ENCODE data around the gene CMIP.

The CMIP gene

GRCh38 chr16:81702506-81702905 is 257.9 kb downstream of the CMIP start:
- H3K4me1 Mint-ChIP-seq = peaks cover 4% of the 10 kb centered on the region
- no peaks in the 10 kb centered on the region for H3K27me3 Mint-ChIP-seq
- H3K36me3 Mint-ChIP-seq = peaks cover 62% of the 10 kb centered on the region
- H3K9me3 Mint-ChIP-seq = no peaks in the 10 kb centered on the region
- no peak overlapping the region for H3K27ac Mint-ChIP-seq
- no peak overlapping the region for H3K4me3 Mint-ChIP-seq
- no peak for ATAC-seq

DNA sequence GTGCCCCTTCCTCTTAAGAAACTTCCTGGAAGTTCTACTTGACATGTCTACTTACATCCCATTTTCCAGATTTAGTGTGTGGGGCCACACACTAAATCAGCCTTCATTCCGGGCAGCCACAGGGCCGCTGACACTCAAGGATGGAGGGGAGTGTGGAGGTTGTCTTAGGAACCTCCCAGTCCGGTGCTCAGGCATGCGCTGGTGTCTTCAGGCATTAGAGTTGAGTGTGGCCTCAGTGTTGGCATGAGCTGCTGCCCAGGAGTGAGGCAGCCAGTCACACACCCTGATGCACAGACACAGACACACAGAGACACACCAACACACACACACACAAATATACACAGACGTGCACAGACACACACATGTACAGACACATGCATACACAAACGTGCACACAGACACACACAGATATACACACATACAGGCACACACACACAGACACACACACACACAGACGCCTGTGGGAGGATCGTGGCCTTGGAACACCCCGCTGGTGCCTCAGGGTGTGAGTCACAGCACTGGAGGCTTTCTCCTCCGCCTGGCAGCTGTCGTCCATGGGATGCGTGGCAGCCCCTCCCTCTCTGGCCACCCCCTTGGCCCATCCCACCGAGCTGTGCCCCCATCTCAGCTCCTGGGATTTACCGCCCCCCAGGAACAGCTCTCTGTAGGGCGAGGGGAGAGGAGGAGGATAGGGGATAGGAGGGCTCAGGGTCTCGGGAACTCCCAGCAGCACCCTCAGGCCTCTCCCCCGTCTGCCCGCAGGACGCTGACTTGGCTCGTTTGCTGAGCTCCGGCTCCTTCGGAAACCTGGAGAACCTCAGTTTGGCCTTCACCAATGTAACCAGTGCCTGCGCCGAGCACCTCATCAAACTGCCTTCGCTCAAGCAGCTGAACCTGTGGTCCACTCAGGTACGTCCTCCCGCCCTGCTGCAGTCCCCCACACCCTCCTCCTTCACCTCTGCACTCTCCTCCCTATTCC is 258.9 kb downstream of the CMIP start:
- no peak overlapping the region for H3K27ac Mint-ChIP-seq
- H3K27me3 Mint-ChIP-seq = no peaks in the 10 kb centered on the region
- peaks cover 4% of the 10 kb centered on the region for H3K4me1 Mint-ChIP-seq
- no peak overlapping the region for H3K4me3 Mint-ChIP-seq
- no peaks in the 10 kb centered on the region for H3K9me3 Mint-ChIP-seq
- peaks cover 70% of the 10 kb centered on the region for H3K36me3 Mint-ChIP-seq
- ATAC-seq = no peak

DNA sequence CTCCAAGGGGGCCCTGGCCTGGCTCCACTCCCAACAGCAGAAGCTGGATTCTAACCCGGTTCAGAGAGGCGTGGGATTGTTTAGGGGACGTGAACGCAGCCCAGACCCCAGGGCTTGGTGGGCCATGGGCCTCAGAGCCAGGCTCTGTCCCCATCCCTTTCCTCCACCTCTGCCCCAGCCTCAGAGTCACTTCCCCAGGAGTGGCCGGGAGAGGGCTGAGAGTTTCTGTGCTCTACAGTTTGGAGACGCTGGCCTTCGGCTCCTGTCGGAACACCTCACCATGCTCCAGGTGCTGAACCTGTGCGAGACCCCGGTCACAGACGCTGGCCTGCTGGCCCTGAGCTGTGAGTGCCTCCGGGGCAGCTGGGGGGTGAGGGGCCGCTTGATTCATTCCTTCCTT is 260.7 kb downstream of the CMIP start:
- Mint-ChIP-seq H3K36me3 (peaks cover 70% of the 10 kb centered on the region), H3K4me3 (no peak overlapping the region), H3K27ac (no peak overlapping the region), H3K9me3 (no peaks in the 10 kb centered on the region), H3K27me3 (no peaks in the 10 kb centered on the region), H3K4me1 (peaks cover 4% of the 10 kb centered on the region)
- ATAC-seq = no peak

DNA sequence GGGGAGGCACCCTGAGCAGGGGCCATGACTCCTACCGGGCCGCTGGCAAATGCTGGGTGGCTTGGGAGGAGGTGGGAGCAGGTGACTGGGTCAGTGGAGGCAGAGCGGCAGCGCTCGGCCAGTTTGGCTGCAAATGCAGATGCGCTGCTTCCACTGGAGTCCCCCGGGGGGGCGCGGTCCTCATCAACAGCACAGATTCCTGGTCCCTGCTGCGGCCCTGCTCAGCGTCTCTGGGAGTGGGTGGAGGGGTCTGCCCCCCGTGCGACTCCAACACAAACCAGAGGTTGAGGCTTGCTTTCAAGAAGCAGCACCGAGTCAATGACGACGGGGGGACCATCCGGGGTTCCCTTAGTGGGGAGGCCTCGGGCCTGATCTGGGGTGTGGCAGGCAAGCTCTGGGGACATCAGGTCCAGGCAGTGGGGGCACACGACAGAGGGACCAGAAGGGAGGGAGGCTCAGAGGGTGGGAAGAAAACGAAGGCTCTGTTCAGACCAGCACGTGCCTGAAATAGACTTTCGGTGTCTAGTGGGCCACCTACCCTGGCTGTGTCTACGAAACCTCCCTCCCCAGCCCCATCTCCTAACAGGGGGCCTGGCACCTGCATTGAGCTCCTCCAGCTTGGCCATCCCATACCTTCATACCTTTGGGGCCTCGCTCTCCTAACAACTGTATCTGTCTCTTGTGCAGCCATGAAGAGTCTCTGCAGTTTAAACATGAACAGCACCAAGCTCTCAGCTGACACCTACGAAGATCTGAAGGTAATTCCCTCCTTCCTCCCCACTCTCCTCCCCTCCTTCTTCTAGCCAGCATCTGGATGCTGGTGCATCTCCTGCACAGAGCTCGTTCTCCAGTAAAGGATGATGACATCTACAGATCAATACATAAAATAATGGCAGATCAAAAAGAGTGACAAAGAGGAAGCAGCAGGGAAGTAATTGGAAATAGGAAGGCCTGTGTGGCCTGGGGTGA is 262.0 kb downstream of the CMIP start:
- H3K9me3 Mint-ChIP-seq = no peaks in the 10 kb centered on the region
- no peak for ATAC-seq
- peaks cover 4% of the 10 kb centered on the region for H3K4me1 Mint-ChIP-seq
- no peaks in the 10 kb centered on the region for H3K27me3 Mint-ChIP-seq
- H3K27ac Mint-ChIP-seq = peak overlapping the region; percentile 2
- no peak overlapping the region for H3K4me3 Mint-ChIP-seq
- H3K36me3 Mint-ChIP-seq = peaks cover 59% of the 10 kb centered on the region

- no peak overlapping the region for H3K4me3 Mint-ChIP-seq
- H3K27ac Mint-ChIP-seq = peak overlapping the region; percentile 2
- no peaks in the 10 kb centered on the region for H3K27me3 Mint-ChIP-seq
- H3K36me3 Mint-ChIP-seq = peaks cover 52% of the 10 kb centered on the region
- no peak for ATAC-seq
- H3K4me1 Mint-ChIP-seq = peaks cover 4% of the 10 kb centered on the region
- H3K9me3 Mint-ChIP-seq = no peaks in the 10 kb centered on the region
These were observed 263.0 kb downstream of the CMIP start for GRCh38 chr16:81707411-81708265.

- Mint-ChIP-seq H3K36me3 (peaks cover 44% of the 10 kb centered on the region), H3K4me1 (peaks cover 5% of the 10 kb centered on the region), H3K9me3 (no peaks in the 10 kb centered on the region), H3K27me3 (no peaks in the 10 kb centered on the region), H3K27ac (no peak overlapping the region), H3K4me3 (no peak overlapping the region)
- no peak for ATAC-seq
These were observed 263.8 kb downstream of the CMIP start for GRCh38 chr16:81708266-81709015.

- Mint-ChIP-seq H3K4me3 (no peak overlapping the region), H3K4me1 (peaks cover 12% of the 10 kb centered on the region), H3K36me3 (peaks cover 38% of the 10 kb centered on the region), H3K27ac (no peak overlapping the region), H3K9me3 (no peaks in the 10 kb centered on the region), H3K27me3 (no peaks in the 10 kb centered on the region)
- ATAC-seq = no peak
These were observed 264.6 kb downstream of the CMIP start for GRCh38 chr16:81709016-81709900.

DNA sequence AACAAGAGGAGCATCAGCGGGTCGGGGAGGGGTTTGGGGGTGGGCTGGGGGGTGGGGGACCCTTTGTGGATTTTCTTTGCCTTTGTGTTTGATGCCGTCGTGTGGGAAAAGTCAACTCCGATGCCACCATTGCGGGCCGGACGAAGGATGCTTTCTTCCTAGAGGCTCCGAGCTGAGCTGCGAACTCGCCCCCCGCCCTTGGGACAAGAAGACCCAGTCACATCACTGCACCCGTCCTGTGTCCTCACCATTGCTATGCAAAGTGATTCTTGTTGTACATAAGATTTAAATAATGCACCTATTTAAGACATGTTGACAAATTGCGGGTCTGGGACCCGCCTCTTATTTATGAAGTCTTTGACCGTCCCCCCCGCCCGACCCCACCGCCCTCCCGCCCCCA is 265.4 kb downstream of the CMIP start:
- Mint-ChIP-seq H3K4me1 (peaks cover 19% of the 10 kb centered on the region), H3K4me3 (no peak overlapping the region), H3K27me3 (no peaks in the 10 kb centered on the region), H3K9me3 (no peaks in the 10 kb centered on the region), H3K36me3 (peaks cover 38% of the 10 kb centered on the region), H3K27ac (no peak overlapping the region)
- ATAC-seq = no peak

DNA sequence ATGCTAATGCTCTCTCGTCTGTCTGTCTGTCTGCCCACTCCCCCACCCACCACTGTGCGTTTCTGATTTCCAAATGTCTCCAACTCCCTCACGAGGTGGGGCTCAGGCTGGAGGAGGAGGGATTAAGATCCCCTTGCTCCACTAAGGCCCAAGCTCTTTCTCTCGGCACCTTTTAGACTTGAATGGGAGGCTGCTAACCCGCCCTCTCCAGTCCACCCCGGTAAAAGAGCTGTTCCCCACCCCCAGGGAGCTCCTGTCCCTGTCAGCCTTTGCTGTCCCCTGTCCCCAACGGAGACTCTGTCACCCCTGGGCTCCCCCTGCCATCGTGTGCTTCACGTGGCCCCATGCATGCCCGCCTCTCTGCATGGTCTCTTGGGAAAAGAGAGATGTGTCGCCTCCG is 266.0 kb downstream of the CMIP start:
- peaks cover 24% of the 10 kb centered on the region for H3K4me1 Mint-ChIP-seq
- H3K27me3 Mint-ChIP-seq = no peaks in the 10 kb centered on the region
- no peak for ATAC-seq
- no peaks in the 10 kb centered on the region for H3K9me3 Mint-ChIP-seq
- H3K36me3 Mint-ChIP-seq = peaks cover 35% of the 10 kb centered on the region
- H3K27ac Mint-ChIP-seq = no peak overlapping the region
- H3K4me3 Mint-ChIP-seq = no peak overlapping the region

DNA sequence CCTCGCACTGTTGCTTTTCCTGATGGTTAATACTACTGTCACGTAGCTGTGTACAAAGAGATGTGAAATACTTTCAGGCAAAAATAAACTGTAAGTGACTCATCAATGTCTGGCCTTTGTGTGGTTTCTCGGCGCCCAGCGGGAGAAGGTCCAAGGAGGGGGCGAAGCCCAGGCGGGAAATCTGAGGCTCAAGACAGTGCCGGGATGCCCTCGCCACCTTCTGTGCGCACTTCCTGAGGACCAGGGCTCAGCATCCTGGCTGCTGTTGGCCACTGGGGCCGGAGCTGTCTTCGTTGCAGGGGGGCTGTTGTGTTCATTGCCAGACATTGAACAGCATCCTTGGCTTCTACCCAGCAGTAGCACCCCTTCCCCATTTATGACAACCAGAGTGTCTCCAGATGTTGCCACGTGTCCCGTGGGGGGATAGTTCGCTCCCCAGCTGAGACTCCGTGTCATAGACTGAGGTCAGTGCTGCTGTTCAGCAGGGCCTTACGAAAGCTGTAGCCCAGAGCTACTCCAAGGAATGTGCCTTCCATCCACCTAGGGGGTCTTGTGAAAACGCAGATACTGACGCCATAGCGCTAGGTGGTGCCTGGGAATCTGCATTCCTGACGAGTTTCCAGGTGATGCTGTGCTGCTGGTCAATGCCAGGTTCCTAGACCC is 267.2 kb downstream of the CMIP start:
- H3K27ac Mint-ChIP-seq = no peak overlapping the region
- no peak overlapping the region for H3K4me3 Mint-ChIP-seq
- H3K9me3 Mint-ChIP-seq = no peaks in the 10 kb centered on the region
- peaks cover 23% of the 10 kb centered on the region for H3K36me3 Mint-ChIP-seq
- peaks cover 36% of the 10 kb centered on the region for H3K4me1 Mint-ChIP-seq
- H3K27me3 Mint-ChIP-seq = no peaks in the 10 kb centered on the region
- ATAC-seq = no peak

- no peak overlapping the region for H3K27ac Mint-ChIP-seq
- H3K9me3 Mint-ChIP-seq = no peaks in the 10 kb centered on the region
- H3K4me1 Mint-ChIP-seq = peaks cover 39% of the 10 kb centered on the region
- no peak overlapping the region for H3K4me3 Mint-ChIP-seq
- H3K27me3 Mint-ChIP-seq = no peaks in the 10 kb centered on the region
- peaks cover 14% of the 10 kb centered on the region for H3K36me3 Mint-ChIP-seq
- no peak for ATAC-seq
These were observed 268.1 kb downstream of the CMIP start for GRCh38 chr16:81712681-81713080.

GRCh38 chr16:81713295-81713772 is 268.7 kb downstream of the CMIP start:
- no peak overlapping the region for H3K4me3 Mint-ChIP-seq
- H3K27me3 Mint-ChIP-seq = no peaks in the 10 kb centered on the region
- peak overlapping the region; percentile 31 for H3K27ac Mint-ChIP-seq
- H3K36me3 Mint-ChIP-seq = peaks cover 8% of the 10 kb centered on the region
- no peak for ATAC-seq
- peaks cover 46% of the 10 kb centered on the region for H3K4me1 Mint-ChIP-seq
- H3K9me3 Mint-ChIP-seq = no peaks in the 10 kb centered on the region

GRCh38 chr16:81713796-81714195 is 269.2 kb downstream of the CMIP start:
- peaks cover 50% of the 10 kb centered on the region for H3K4me1 Mint-ChIP-seq
- H3K27ac Mint-ChIP-seq = peak overlapping the region; percentile 31
- ATAC-seq = no peak
- no peaks in the 10 kb centered on the region for H3K9me3 Mint-ChIP-seq
- no peak overlapping the region for H3K4me3 Mint-ChIP-seq
- H3K36me3 Mint-ChIP-seq = peaks cover 3% of the 10 kb centered on the region
- H3K27me3 Mint-ChIP-seq = no peaks in the 10 kb centered on the region
